ENCODE results near the gene MAT2A.

The MAT2A gene

GRCh38 chr2:85525029-85525428, 13.9 kb upstream of the MAT2A start:
- no peak overlapping the region for H3K4me3 ChIP-seq
- no peak for TF ChIP-seq CTCF (IDR thresholded peaks at IDR 0.05)
- DNase-seq (ENCODE audit: low spot score) = no peak
- peak overlapping the region in 1 of 2 donors; percentile 65 for H3K27ac ChIP-seq

GRCh38 chr2:85525567-85525966, 13.4 kb upstream of the MAT2A start:
- no peak overlapping the region for H3K4me3 ChIP-seq

GRCh38 chr2:85527787-85528186, 11.2 kb upstream of the MAT2A start:
- Histone ChIP-seq H3K27ac (no peak overlapping the region), H3K4me3 (no peak overlapping the region)
- no peak for TF ChIP-seq CTCF (IDR thresholded peaks at IDR 0.05)
- DNase-seq (ENCODE audit: low spot score) = no peak

More at GRCh38 chr2:85525567-85525966, 13.4 kb upstream of the MAT2A start:
- TF ChIP-seq CTCF (IDR thresholded peaks at IDR 0.05) = no peak
- DNase-seq (ENCODE audit: low spot score) = no peak
- peak overlapping the region in 1 of 2 donors; percentile 65 for H3K27ac ChIP-seq

GRCh38 chr2:85528355-85528754, 10.6 kb upstream of the MAT2A start:
- H3K27ac ChIP-seq = no peak overlapping the region
- DNase-seq (ENCODE audit: low spot score) = no peak
- H3K4me3 ChIP-seq = no peak overlapping the region
- no peak for TF ChIP-seq CTCF (IDR thresholded peaks at IDR 0.05)

- no peak for TF ChIP-seq CTCF (IDR thresholded peaks at IDR 0.05)
These were observed 9.2 kb upstream of the MAT2A start for GRCh38 chr2:85529809-85530208.

GRCh38 chr2:85531589-85531988, 7.4 kb upstream of the MAT2A start:
- no peak for DNase-seq (ENCODE audit: low spot score)
- no peak overlapping the region for H3K4me3 ChIP-seq
- H3K27ac ChIP-seq = no peak overlapping the region
- no peak for TF ChIP-seq CTCF (IDR thresholded peaks at IDR 0.05)

More at GRCh38 chr2:85529809-85530208, 9.2 kb upstream of the MAT2A start:
- H3K4me3 ChIP-seq = no peak overlapping the region
- no peak overlapping the region for H3K27ac ChIP-seq
- DNase-seq (ENCODE audit: low spot score) = no peak

GRCh38 chr2:85534099-85534498, 4.9 kb upstream of the MAT2A start:
- TF ChIP-seq CTCF (IDR thresholded peaks at IDR 0.05) = no peak
- Histone ChIP-seq H3K27ac (no peak overlapping the region), H3K4me3 (no peak overlapping the region)
- no peak for DNase-seq (ENCODE audit: low spot score)

Data from coronary artery (tissue), 2 donors.